ENCODE data around the gene TMEM163. TPM values are rescaled to one million over a fixed set of nuclear protein-coding genes. Genes with fewer than 3 reads are reported as not detected.

Gene TMEM163
- total RNA-seq, 4 donors from 2014 or later: 0.42 to 1.3 (median 1.1) TPM

DNA sequence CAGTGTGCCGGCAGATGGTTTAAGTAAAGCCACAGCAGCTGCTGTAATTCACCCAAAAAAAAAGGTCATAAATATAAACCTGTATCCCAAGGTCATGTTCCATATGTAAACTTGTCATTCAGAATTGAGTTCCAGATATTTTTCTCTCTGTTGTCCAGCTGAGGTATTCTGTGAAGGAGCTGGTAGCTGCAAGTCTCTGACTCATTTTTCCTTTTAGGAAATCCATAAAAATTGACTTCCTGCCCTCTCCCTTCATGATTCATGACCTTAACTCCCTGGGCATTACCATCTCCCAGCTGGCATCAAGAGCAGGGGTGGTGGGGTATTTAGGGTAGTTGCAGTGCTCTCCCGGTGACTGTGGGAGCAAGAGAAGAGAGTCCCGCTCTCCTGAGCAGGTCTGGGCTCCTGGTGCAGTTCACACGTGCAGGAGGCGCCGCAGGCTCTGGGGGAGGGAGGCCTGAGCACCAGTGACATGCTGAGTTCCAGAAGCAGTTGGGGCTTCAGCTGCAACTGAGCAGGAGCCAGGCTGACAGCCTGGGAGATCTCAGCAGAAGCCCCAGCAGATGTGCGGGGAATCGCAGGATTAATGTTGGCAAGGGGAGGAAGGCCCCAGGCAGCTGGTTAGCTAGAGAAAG lies 272.3 kb downstream of the TMEM163 start:
- no peaks in the 10 kb centered on the region for H3K27me3 ChIP-seq
- 93% methylated on average over 8 of the region's 8 CpGs for WGBS
- peaks cover 7 to 16% (median 11%) of the 10 kb centered on the region in 4 donors for H3K4me1 ChIP-seq
- TF ChIP-seq POLR2AphosphoS5 (IDR thresholded peaks at IDR 0.05) (no peak), EP300 (IDR thresholded peaks at IDR 0.05) (no peak), POLR2A (IDR thresholded peaks at IDR 0.05; ENCODE audit: low read depth) (no peak)
- TF ChIP-seq, protein P1, sequence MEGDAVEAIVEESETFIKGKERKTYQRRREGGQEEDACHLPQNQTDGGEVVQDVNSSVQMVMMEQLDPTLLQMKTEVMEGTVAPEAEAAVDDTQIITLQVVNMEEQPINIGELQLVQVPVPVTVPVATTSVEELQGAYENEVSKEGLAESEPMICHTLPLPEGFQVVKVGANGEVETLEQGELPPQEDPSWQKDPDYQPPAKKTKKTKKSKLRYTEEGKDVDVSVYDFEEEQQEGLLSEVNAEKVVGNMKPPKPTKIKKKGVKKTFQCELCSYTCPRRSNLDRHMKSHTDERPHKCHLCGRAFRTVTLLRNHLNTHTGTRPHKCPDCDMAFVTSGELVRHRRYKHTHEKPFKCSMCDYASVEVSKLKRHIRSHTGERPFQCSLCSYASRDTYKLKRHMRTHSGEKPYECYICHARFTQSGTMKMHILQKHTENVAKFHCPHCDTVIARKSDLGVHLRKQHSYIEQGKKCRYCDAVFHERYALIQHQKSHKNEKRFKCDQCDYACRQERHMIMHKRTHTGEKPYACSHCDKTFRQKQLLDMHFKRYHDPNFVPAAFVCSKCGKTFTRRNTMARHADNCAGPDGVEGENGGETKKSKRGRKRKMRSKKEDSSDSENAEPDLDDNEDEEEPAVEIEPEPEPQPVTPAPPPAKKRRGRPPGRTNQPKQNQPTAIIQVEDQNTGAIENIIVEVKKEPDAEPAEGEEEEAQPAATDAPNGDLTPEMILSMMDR (IDR thresholded peaks at IDR 0.05): no peak
- DNase-seq (ENCODE audit: extremely low spot score): no peak
- intact Hi-C loops (cut with DNase I): no loop called here
- H3K27ac ChIP-seq (replicated peaks in 1 of 4): no peak overlapping the region
- no peak overlapping the region for H3K4me3 ChIP-seq
- H3K36me3 ChIP-seq: peaks cover 6 to 72% (median 56%) of the 10 kb centered on the region in 4 donors
- no peaks in the 10 kb centered on the region for H3K9me3 ChIP-seq

GRCh38 chr2:134445985-134446382 lies 272.8 kb downstream of the TMEM163 start:
- H3K4me1 ChIP-seq: peaks cover 7 to 16% (median 11%) of the 10 kb centered on the region in 4 donors
- DNase-seq (ENCODE audit: extremely low spot score): no peak
- no peak overlapping the region for H3K27ac ChIP-seq (replicated peaks in 1 of 4)
- 82% methylated on average over 11 of the region's 11 CpGs for WGBS
- peaks cover 6 to 75% (median 56%) of the 10 kb centered on the region in 4 donors for H3K36me3 ChIP-seq
- H3K9me3 ChIP-seq: no peaks in the 10 kb centered on the region
- H3K4me3 ChIP-seq: no peak overlapping the region
- no peak for TF ChIP-seq POLR2AphosphoS5 (IDR thresholded peaks at IDR 0.05)
- TF ChIP-seq, protein P1 (IDR thresholded peaks at IDR 0.05): no peak
- TF ChIP-seq POLR2A (IDR thresholded peaks at IDR 0.05; ENCODE audit: low read depth): no peak
- no peak for TF ChIP-seq EP300 (IDR thresholded peaks at IDR 0.05)
- intact Hi-C loops (cut with DNase I): no loop called here
- no peaks in the 10 kb centered on the region for H3K27me3 ChIP-seq

DNA sequence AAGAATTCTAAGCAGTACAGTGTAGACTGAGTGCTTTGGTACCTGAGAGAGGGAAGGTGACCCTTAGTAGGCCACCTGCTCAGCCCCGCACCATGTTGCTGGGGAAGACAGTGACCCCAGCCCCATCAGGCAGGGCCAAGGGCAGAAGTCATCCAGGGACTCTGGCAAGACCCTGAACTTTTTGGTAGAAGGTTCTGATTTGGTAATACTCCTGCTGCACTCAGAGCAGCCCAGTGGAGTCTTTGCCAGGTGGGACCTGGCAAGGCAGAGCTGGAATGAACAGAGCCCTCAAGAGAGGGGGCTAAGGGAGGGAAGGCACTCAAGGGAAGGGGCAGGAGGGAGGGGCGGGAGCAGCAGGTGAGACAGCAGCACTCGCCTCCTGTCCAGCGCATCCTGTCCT lies 273.7 kb downstream of the TMEM163 start:
- no peak for DNase-seq (ENCODE audit: extremely low spot score)
- Histone ChIP-seq H3K9me3 (no peaks in the 10 kb centered on the region), H3K4me3 (no peak overlapping the region), H3K27me3 (no peaks in the 10 kb centered on the region), H3K27ac (replicated peaks in 1 of 4) (no peak overlapping the region), H3K4me1 (peaks cover 7 to 16% (median 11%) of the 10 kb centered on the region in 4 donors), H3K36me3 (peaks cover 6 to 78% (median 56%) of the 10 kb centered on the region in 4 donors)
- 100% methylated on average over 4 of the region's 4 CpGs for WGBS
- intact Hi-C loops (cut with DNase I): no loop called here
- TF ChIP-seq, protein P1 (IDR thresholded peaks at IDR 0.05): no peak

GRCh38 chr2:134443814-134444480 lies 274.9 kb downstream of the TMEM163 start:
- H3K36me3 ChIP-seq: peaks cover 6 to 69% (median 50%) of the 10 kb centered on the region in 4 donors
- no peak for TF ChIP-seq POLR2A (IDR thresholded peaks at IDR 0.05; ENCODE audit: low read depth)
- TF ChIP-seq EP300 (IDR thresholded peaks at IDR 0.05): no peak
- H3K27me3 ChIP-seq: no peaks in the 10 kb centered on the region
- no peak for DNase-seq (ENCODE audit: extremely low spot score)
- no peaks in the 10 kb centered on the region for H3K9me3 ChIP-seq
- no peak overlapping the region for H3K4me3 ChIP-seq
- 86% methylated on average over 9 of the region's 11 CpGs for whole genome bisulfite sequencing
- intact Hi-C loops (cut with DNase I): no loop called here
- no peak overlapping the region for H3K27ac ChIP-seq (replicated peaks in 1 of 4)
- peaks cover 7 to 16% (median 11%) of the 10 kb centered on the region in 4 donors for H3K4me1 ChIP-seq

- WGBS: 98% methylated on average over 11 of the region's 11 CpGs
- H3K27me3 ChIP-seq: no peaks in the 10 kb centered on the region
- TF ChIP-seq POLR2AphosphoS5 (IDR thresholded peaks at IDR 0.05): no peak
- TF ChIP-seq EP300 (IDR thresholded peaks at IDR 0.05): no peak
- TF ChIP-seq POLR2A (IDR thresholded peaks at IDR 0.05; ENCODE audit: low read depth): no peak
- TF ChIP-seq, protein P1 (IDR thresholded peaks at IDR 0.05): no peak
- H3K27ac ChIP-seq (replicated peaks in 1 of 4): no peak overlapping the region
- no peak overlapping the region for H3K4me3 ChIP-seq
- no peaks in the 10 kb centered on the region for H3K9me3 ChIP-seq
- DNase-seq (ENCODE audit: extremely low spot score): no peak
- peaks cover 6 to 62% (median 43%) of the 10 kb centered on the region in 4 donors for H3K36me3 ChIP-seq
- H3K4me1 ChIP-seq: peaks cover 7 to 11% (median 9%) of the 10 kb centered on the region in 4 donors
- intact Hi-C loops (cut with DNase I): no loop called here
Measured at GRCh38 chr2:134441153-134441863, 277.5 kb downstream of the TMEM163 start.

Data from esophagus muscularis mucosa (tissue), 4 donors.